Left ventricle myocardium inferior (tissue), 1 donor: ENCODE results near the gene CDT1. TPM values are rescaled to one million over a fixed set of nuclear protein-coding genes. Genes with fewer than 3 reads are reported as not detected.
A peak's percentile ranks its signal among the peaks of the same experiment; 100 is the strongest.

Experiments
- DNase-seq: peaks from one replicate; pipeline ENCODE4 v3.0.0-alpha.2; 2020
- H3K27ac ChIP-seq: fragments of 200-600 bp; replicated peaks from 2 replicates; pipeline ENCODE4 v1.8.0; 2021
- H3K27me3 ChIP-seq: fragments of 200-600 bp; 2 replicates; pipeline ENCODE4 v1.8.0; 2021; ENCODE audit warnings: low read depth
- H3K36me3 ChIP-seq: fragments of 200-600 bp; 2 replicates; pipeline ENCODE4 v1.8.0; 2021
- H3K4me1 ChIP-seq: fragments of 200-600 bp; 2 replicates; pipeline ENCODE4 v1.8.0; 2021
- H3K4me3 ChIP-seq: fragments of 200-600 bp; 2 replicates; pipeline ENCODE4 v1.8.0; 2021; ENCODE audit warnings: mild to moderate bottlenecking, moderate library complexity
- H3K9me3 ChIP-seq: fragments of 200-600 bp; replicated peaks from 2 replicates; pipeline ENCODE4 v1.8.0; 2021
- CTCF ChIP-seq: fragments of 200-600 bp; IDR thresholded peaks from 2 replicates; pipeline ENCODE4 v1.8.0; 2021; ENCODE audit warnings: antibody characterized with exemption, mild to moderate bottlenecking, borderline replicate concordance
- intact Hi-C: fragments of 100-400 bp; cut with micrococcal nuclease; formaldehyde crosslinking; loops from one replicate; pipeline ENCODE4 v1.11.0; 2022
- long read RNA-seq: library from polyadenylated mRNA; unstranded; transcript quantifications from one replicate; pipeline ENCODE4 v2.0.0, GENCODE V29; 2021
- total RNA-seq: library from RNA; stranded (reverse); fragmentation: NEBNext Ultra II Directional; extraction: Animal tissue kit (Norgen Biotek cat#: 25700); gene quantifications from one replicate; pipeline ENCODE4 v1.2.1, GENCODE V29; 2021
- donor health status: DM: no; HTN: yes; CAD: no; lungs with severe emphysema.

CDT1 gene
- total RNA-seq = 0.63 TPM
- long read RNA-seq, partial matches to known transcripts = 1 of 2 reads
- long read RNA-seq, other reads (novel, unspliced or antisense) = 0 of 2 reads

GRCh38 chr16:88803264-88803987 lies at the start of gene CDT1:
Gene CDT1 (plus strand): TSS chr16:88803789. CDS start chr16:88803832, 43 bp downstream.
- Histone ChIP-seq H3K27ac (peak within 1 kb of the TSS; percentile 73), H3K27me3 (no peaks in the 10 kb centered on the region), H3K9me3 (no peaks in the 10 kb centered on the region), H3K36me3 (no peaks in the 10 kb centered on the region), H3K4me1 (peaks cover 25% of the 10 kb centered on the region), H3K4me3 (peak within 1 kb of the TSS; percentile 73)
- DNase-seq = peak; percentile 79
- TF ChIP-seq CTCF = no peak
- intact Hi-C loops = no loop called here

GRCh38 chr16:88754109-88754911 lies 49.3 kb upstream of the CDT1 start:
- Histone ChIP-seq H3K4me1 (peaks cover 9% of the 10 kb centered on the region), H3K4me3 (no peak overlapping the region), H3K27ac (no peak overlapping the region), H3K36me3 (no peaks in the 10 kb centered on the region), H3K9me3 (peaks cover 12% of the 10 kb centered on the region), H3K27me3 (no peaks in the 10 kb centered on the region)
- no peak for TF ChIP-seq CTCF
- intact Hi-C loops = no loop called here
- no peak for DNase-seq

- Histone ChIP-seq H3K4me1 (peaks cover 16% of the 10 kb centered on the region), H3K27ac (no peak overlapping the region), H3K27me3 (no peaks in the 10 kb centered on the region), H3K9me3 (peaks cover 13% of the 10 kb centered on the region), H3K36me3 (no peaks in the 10 kb centered on the region), H3K4me3 (no peak overlapping the region)
- intact Hi-C loops = no loop called here
- no peak for DNase-seq
- TF ChIP-seq CTCF = peak; percentile 30
These were observed 48.5 kb upstream of the CDT1 start for GRCh38 chr16:88754912-88755744.

GRCh38 chr16:88755745-88756443 lies 47.7 kb upstream of the CDT1 start:
- intact Hi-C loops = no loop called here
- no peak for DNase-seq
- Histone ChIP-seq H3K9me3 (peaks cover 13% of the 10 kb centered on the region), H3K36me3 (no peaks in the 10 kb centered on the region), H3K27me3 (no peaks in the 10 kb centered on the region), H3K4me1 (peaks cover 16% of the 10 kb centered on the region), H3K4me3 (no peak overlapping the region), H3K27ac (no peak overlapping the region)
- TF ChIP-seq CTCF = no peak
